H1 (cell line): ENCODE results near the gene ADCY7. TPM values are rescaled to one million over a fixed set of nuclear protein-coding genes. Genes with fewer than 3 reads are reported as not detected.

Experiments
- CTCF ChIA-PET: fragments of 300-600 bp; sonication (Branson Sonifier 250); formaldehyde crosslinking; loops from one replicate; lab custom pipeline; 2021; ENCODE audit not compliant: partially characterized antibody; lab: Charles Lee
- POLR2A ChIA-PET: fragments of 300-600 bp; sonication (Branson Sonifier 250); formaldehyde crosslinking; loops from one replicate; lab custom pipeline; 2021; ENCODE audit warnings: inconsistent platforms; ENCODE audit not compliant: partially characterized antibody; lab: Charles Lee
- DNase-seq, 2 experiments: peaks; one replicate each; pipeline versions ENCODE4 v3.0.0 to v3.0.0-alpha.2; 2010 to 2022; ENCODE audit warnings: low spot score in 2 of 2, low read depth in 1 of 2, mixed read lengths in 1 of 2
- FAIRE-seq: peaks from 2 replicates; lab custom pipeline; 2011; peaks lifted over from hg19 to GRCh38; lab: Jason Lieb, UNC
- H2AFZ ChIP-seq: 2 replicates; pipeline ENCODE4 v1.8.1; 2012; ENCODE audit warnings: low read length, inconsistent platforms
- H2AK5ac ChIP-seq: 2 replicates; pipeline ENCODE4 v1.6.1; 2013; ENCODE audit warnings: low read depth, low read length
- H2BK120ac ChIP-seq: replicated peaks from 2 replicates; pipeline ENCODE3; 2013; ENCODE audit warnings: low read depth, low read length, inconsistent platforms
- H2BK12ac ChIP-seq: 2 replicates; pipeline ENCODE4 v1.6.1; 2013; ENCODE audit warnings: low read depth, low read length
- H2BK15ac ChIP-seq: 2 replicates; pipeline ENCODE4 v1.6.1; 2013; ENCODE audit warnings: low read length
- H2BK20ac ChIP-seq: 2 replicates; pipeline ENCODE4 v1.6.1; 2013; ENCODE audit warnings: low read length
- H2BK5ac ChIP-seq: 2 replicates; pipeline ENCODE4 v1.6.1; 2013; ENCODE audit warnings: low read depth, low read length
- H3K14ac ChIP-seq: 2 replicates; pipeline ENCODE4 v1.6.1; 2013; ENCODE audit warnings: inconsistent platforms; ENCODE audit not compliant: insufficient read length
- H3K18ac ChIP-seq: 2 replicates; pipeline ENCODE4 v1.6.1; 2013; ENCODE audit warnings: low read length; ENCODE audit errors: extremely low read depth
- H3K23ac ChIP-seq: 2 replicates; pipeline ENCODE4 v1.6.1; 2013; ENCODE audit warnings: inconsistent platforms; ENCODE audit not compliant: insufficient read length
- H3K23me2 ChIP-seq: 2 replicates; pipeline ENCODE4 v1.6.1; 2013; ENCODE audit warnings: low read depth, low read length
- H3K27ac ChIP-seq: 2 replicates; pipeline ENCODE4 v1.6.1; 2011; ENCODE audit warnings: low read depth, low read length, inconsistent platforms
- H3K27me3 ChIP-seq, 4 experiments: replicated peaks in 1 of 4; 1 replicate in 1 of 4; 2 replicates in 3 of 4; pipeline versions ENCODE4 v1.6.1 to v1.8.1; 2011 to 2013; ENCODE audit warnings: low read length in 3 of 4, mild to moderate bottlenecking in 3 of 4, inconsistent platforms in 2 of 4, mixed read lengths in 2 of 4, moderate library complexity in 1 of 4; ENCODE audit not compliant: control insufficient read depth in 3 of 4, insufficient read depth in 3 of 4; ENCODE audit errors: extremely low read depth in 1 of 4
- H3K36me3 ChIP-seq, 4 experiments: 2 replicates each; pipeline versions ENCODE4 v1.6.1 to v1.8.1; 2011 to 2013; ENCODE audit warnings: mild to moderate bottlenecking in 4 of 4, low read length in 3 of 4, moderate library complexity in 2 of 4, control low read depth in 1 of 4, inconsistent platforms in 1 of 4; ENCODE audit not compliant: insufficient read depth in 4 of 4, control insufficient read depth in 2 of 4
- H3K4ac ChIP-seq: replicated peaks from 2 replicates; pipeline ENCODE3; 2013; ENCODE audit warnings: low read length, low read depth, mixed read lengths, inconsistent platforms; ENCODE audit not compliant: insufficient read length
- H3K4me1 ChIP-seq, 4 experiments: replicated peaks in 1 of 4; 1 replicate in 1 of 4; 2 replicates in 3 of 4; pipeline versions ENCODE4 v1.6.1 to v1.8.1; 2011 to 2013; ENCODE audit warnings: low read length in 3 of 4, inconsistent platforms in 2 of 4, mixed read lengths in 1 of 4; ENCODE audit not compliant: insufficient read depth in 4 of 4, control insufficient read depth in 3 of 4
- H3K4me2 ChIP-seq, 2 experiments: 2 replicates each; pipeline versions ENCODE4 v1.6.1 to v1.8.1; 2011 to 2013; ENCODE audit warnings: low read depth in 2 of 2, low read length in 2 of 2, control low read depth in 1 of 2, inconsistent platforms in 1 of 2, mild to moderate bottlenecking in 1 of 2; ENCODE audit not compliant: insufficient read depth in 1 of 2
- H3K4me3 ChIP-seq, 4 experiments: fragments of 200-600, 300-600 bp in 1 of 4; sonication (generic), shearing (Covaris generic), sonication (Bioruptor Twin) in 1 of 4; 2 replicates each; pipeline versions ENCODE4 v1.5.1 to v1.8.1; 2011 to 2016; ENCODE audit warnings: low read length in 4 of 4, low read depth in 3 of 4, control low read depth in 2 of 4, inconsistent platforms in 2 of 4, mild to moderate bottlenecking in 2 of 4, mixed read lengths in 1 of 4, moderate library complexity in 1 of 4; ENCODE audit not compliant: insufficient read depth in 2 of 4; ENCODE audit errors: extremely low read depth in 1 of 4
- H3K56ac ChIP-seq: replicated peaks from 2 replicates; pipeline ENCODE3; 2013; ENCODE audit warnings: low read depth, mild to moderate bottlenecking, mixed read lengths, low read length, inconsistent platforms; ENCODE audit not compliant: insufficient read length
- H3K79me1 ChIP-seq: 2 replicates; pipeline ENCODE4 v1.6.1; 2013; ENCODE audit warnings: low read depth, low read length, control low read depth
- H3K79me2 ChIP-seq, 2 experiments: 2 replicates each; pipeline versions ENCODE4 v1.6.1 to v1.8.1; 2012 to 2013; ENCODE audit warnings: low read length in 2 of 2, mild to moderate bottlenecking in 2 of 2, inconsistent platforms in 1 of 2; ENCODE audit not compliant: insufficient read depth in 2 of 2, control insufficient read depth in 1 of 2
- H3K9ac ChIP-seq, 4 experiments: replicated peaks in 1 of 4; 1 replicate in 1 of 4; 2 replicates in 3 of 4; pipeline versions ENCODE4 v1.6.1 to v1.8.1; 2011 to 2013; ENCODE audit warnings: low read depth in 3 of 4, low read length in 3 of 4, control low read depth in 2 of 4, mild to moderate bottlenecking in 2 of 4, moderate library complexity in 2 of 4, inconsistent platforms in 1 of 4; ENCODE audit errors: extremely low read depth in 1 of 4
- H3K9me3 ChIP-seq, 2 experiments: 2 replicates each; pipeline versions ENCODE4 v1.6.1 to v1.8.1; 2012 to 2013; ENCODE audit warnings: mild to moderate bottlenecking in 2 of 2, moderate library complexity in 2 of 2, control low read depth in 1 of 2, inconsistent platforms in 1 of 2, low read depth in 1 of 2, low read length in 1 of 2, mixed read lengths in 1 of 2; ENCODE audit not compliant: insufficient read depth in 2 of 2
- H4K20me1 ChIP-seq, 2 experiments: replicated peaks in 1 of 2; 2 replicates each; pipeline versions ENCODE3 to v1.8.1; 2011 to 2013; ENCODE audit warnings: inconsistent platforms in 2 of 2, low read length in 2 of 2, mild to moderate bottlenecking in 1 of 2; ENCODE audit not compliant: insufficient read depth in 2 of 2, control insufficient read depth in 1 of 2
- H4K5ac ChIP-seq: 2 replicates; pipeline ENCODE4 v1.6.1; 2013; ENCODE audit warnings: low read length, low read depth, mixed read lengths, inconsistent platforms; ENCODE audit not compliant: insufficient read length
- H4K8ac ChIP-seq: 2 replicates; pipeline ENCODE4 v1.8.0; 2013; ENCODE audit warnings: mild to moderate bottlenecking, moderate library complexity, low read length, inconsistent platforms; ENCODE audit not compliant: insufficient read depth; ENCODE audit errors: extremely low read depth
- H4K91ac ChIP-seq: replicated peaks from 2 replicates; pipeline ENCODE3; 2013; ENCODE audit warnings: low read length, mixed read lengths, inconsistent platforms; ENCODE audit not compliant: insufficient read length
- ASH2L ChIP-seq: fragments of 200-600, 300-600 bp; sonication (generic); IDR thresholded peaks from one replicate; pipeline ENCODE4 v1.7.1; 2017; ENCODE audit warnings: low read length
- ATF2 ChIP-seq: IDR thresholded peaks from 2 replicates; pipeline ENCODE4 v1.6.1; 2012; ENCODE audit warnings: low read length, inconsistent platforms
- CHD1 ChIP-seq: IDR thresholded peaks from 2 replicates; pipeline ENCODE4 v1.6.1; 2012; ENCODE audit warnings: low read depth, low read length, improper control_type of control experiment
- JUND ChIP-seq: IDR thresholded peaks from 2 replicates; pipeline ENCODE4 v1.6.1; 2011; ENCODE audit warnings: mild to moderate bottlenecking, improper control_type of control experiment, low read length
- KDM5A ChIP-seq: fragments of 200-600 bp; IDR thresholded peaks from 2 replicates; pipeline ENCODE4 v1.7.1; 2012; ENCODE audit warnings: mild to moderate bottlenecking, low read length, inconsistent platforms, mixed read lengths
- MAFK ChIP-seq: IDR thresholded peaks from 2 replicates; pipeline ENCODE4 v1.6.1; 2012; ENCODE audit warnings: low read depth, mild to moderate bottlenecking, improper control_type of control experiment, low read length
- SP2 ChIP-seq: IDR thresholded peaks from 2 replicates; pipeline ENCODE4 v1.6.1; 2012; ENCODE audit warnings: mild to moderate bottlenecking, low read length, inconsistent platforms
- SRF ChIP-seq: IDR thresholded peaks from 2 replicates; pipeline ENCODE4 v1.6.1; 2011; ENCODE audit warnings: mild to moderate bottlenecking, low read depth, low read length, moderate library complexity
- TAF1 ChIP-seq: IDR thresholded peaks from 2 replicates; pipeline ENCODE4 v1.6.1; 2011; ENCODE audit warnings: mild to moderate bottlenecking, low read depth, low read length
- TBP ChIP-seq: IDR thresholded peaks from 2 replicates; pipeline ENCODE4 v1.6.1; 2011; ENCODE audit warnings: low read depth, low read length, improper control_type of control experiment
- TCF12 ChIP-seq: IDR thresholded peaks from 2 replicates; pipeline ENCODE4 v1.6.1; 2011; ENCODE audit warnings: low read depth, mild to moderate bottlenecking, low read length
- USF2 ChIP-seq: IDR thresholded peaks from 2 replicates; pipeline ENCODE4 v1.6.1; 2011; ENCODE audit warnings: low read length, improper control_type of control experiment
- WGBS, 2 experiments: shearing (Covaris generic) in 1 of 2; methylation state at CpG; one replicate each; pipeline versions ENCODE4 v1.1.6 to v1.1.7; 2013 to 2015; ENCODE audit warnings: low lambda C conversion rate in 2 of 2, mixed read lengths in 2 of 2, inconsistent platforms in 1 of 2, low coverage in 1 of 2, missing lambda C conversion rate in 1 of 2; ENCODE audit not compliant: insufficient replicate concordance in 2 of 2, insufficient coverage in 1 of 2, insufficient read length in 1 of 2; ENCODE audit errors: extremely low coverage in 1 of 2, missing lambda C conversion rate in 1 of 2; 5-methylcytosine and 5-hydroxymethylcytosine counted together
- polyA plus RNA-seq, 7 experiments: library from polyadenylated mRNA; depleted of rRNA in 3 of 7; stranded (reverse) in 5 of 7; unstranded in 2 of 7; fragments of >200 nt in 5 of 7; fragments of 200-250 nt in 2 of 7; gene quantifications; 1 replicate in 5 of 7; 2 replicates in 1 of 7; 4 replicates in 1 of 7; pipeline versions ENCODE4 v1.2.1 to v1.2.3, GENCODE V29; 2011 to 2013; ENCODE audit warnings: missing spikeins in 2 of 7, mixed read lengths in 2 of 7
- total RNA-seq: library from RNA; stranded (reverse); fragmentation: NEBNext Ultra II Directional; extraction: Animal tissue kit (Norgen Biotek cat#: 25700); gene quantifications from 2 replicates; pipeline ENCODE4 v1.2.1, GENCODE V29; 2021

Gene ADCY7
- total and polyA plus RNA-seq, 2 of the 8 experiments (the other 6 are each of a cell fraction or from before 2014, with no cell fraction given) = 2.4 to 5.1 TPM

- peaks cover 3 to 4% of the 10 kb centered on the region in 2 experiments for H4K20me1 ChIP-seq
- no peak overlapping the region for H2BK15ac ChIP-seq
- no peak overlapping the region for H4K8ac ChIP-seq
- CTCF ChIA-PET = interaction anchor here (1.1 to 5.7 kb wide), 4 partner anchors 10 to 356 kb away, joined by 3 to 38 read pairs (median 5); no protein-coding TSS in a partner anchor
- H3K79me1 ChIP-seq = no peaks in the 10 kb centered on the region; the same call in 1 of the 2 replicates
- no peaks in the 10 kb centered on the region for H3K79me2 ChIP-seq
- no peak overlapping the region for H4K5ac ChIP-seq
- no peak overlapping the region for H3K27ac ChIP-seq
- H3K4me1 ChIP-seq = no peaks in the 10 kb centered on the region; a peak in 1 of 7 replicates
- H4K91ac ChIP-seq = no peak overlapping the region
- H3K14ac ChIP-seq = no peak overlapping the region
- no peak overlapping the region for H3K23ac ChIP-seq
- H2AK5ac ChIP-seq = no peak overlapping the region
- no peak overlapping the region for H3K9ac ChIP-seq
- peaks cover 7 to 58% (median 24%) of the 10 kb centered on the region in 4 experiments; a peak in 7 of 8 replicates for H3K36me3 ChIP-seq
- no peak overlapping the region for H2BK20ac ChIP-seq
- no peak overlapping the region for H2BK12ac ChIP-seq
- no peaks in the 10 kb centered on the region for H3K9me3 ChIP-seq
- H3K18ac ChIP-seq = no peak overlapping the region
- no peaks in the 10 kb centered on the region for H3K27me3 ChIP-seq
- H2AFZ ChIP-seq = no peak overlapping the region
- no peak overlapping the region for H3K56ac ChIP-seq
- no peak overlapping the region for H2BK5ac ChIP-seq
- H2BK120ac ChIP-seq = no peak overlapping the region
- FAIRE-seq = no peak
- POLR2A ChIA-PET = interaction anchor here (1.0 kb wide), 1 partner anchor 12 kb away, joined by 3 read pairs; no protein-coding TSS in a partner anchor
- no peaks in the 10 kb centered on the region for H3K23me2 ChIP-seq
- no peak for DNase-seq
- H3K4me3 ChIP-seq = no peak overlapping the region
- no peak overlapping the region for H3K4ac ChIP-seq
- 93% methylated on average over 8 of the region's 8 CpGs; no CpG with 5 or more reads in 1 of the 2 experiments for WGBS, 2 experiments
- no peak overlapping the region for H3K4me2 ChIP-seq
- no peak for TF ChIP-seq CHD1
- no peak for TF ChIP-seq SP2
- TF ChIP-seq JUND = no peak
- no peak for TF ChIP-seq KDM5A
- no peak for TF ChIP-seq TCF12
- TF ChIP-seq MAFK = no peak
- TF ChIP-seq USF2 = no peak
- no peak for TF ChIP-seq ATF2
- no peak for TF ChIP-seq SRF
- TF ChIP-seq TAF1 = no peak
- TF ChIP-seq ASH2L = no peak
- TF ChIP-seq TBP = no peak
These were observed 48.3 kb downstream of the ADCY7 start for GRCh38 chr16:50314665-50315064.
